Measurements from ENCODE around the gene LILRA6. TPM values are rescaled to one million over a fixed set of nuclear protein-coding genes. Genes with fewer than 3 reads are reported as not detected.

Gene LILRA6
- total RNA-seq, 1 donor from 2014 or later = not detected

- Mint-ChIP-seq H3K27me3 (ENCODE audit: unreplicated experiment) (peaks cover 4% of the 10 kb centered on the region), H3K27ac (ENCODE audit: unreplicated experiment) (no peak overlapping the region), H3K4me3 (ENCODE audit: unreplicated experiment) (no peak overlapping the region), H3K9me3 (ENCODE audit: unreplicated experiment) (no peaks in the 10 kb centered on the region), H3K36me3 (ENCODE audit: unreplicated experiment) (no peaks in the 10 kb centered on the region), H3K4me1 (ENCODE audit: unreplicated experiment) (no peaks in the 10 kb centered on the region)
- no peak for TF ChIP-seq CTCF (IDR thresholded peaks at IDR 0.05)
- DNase-seq (ENCODE audit: extremely low spot score, unreplicated experiment) = no peak
Measured at GRCh38 chr19:54255105-54255775, 12.7 kb upstream of the LILRA6 start.

- DNase-seq (ENCODE audit: extremely low spot score, unreplicated experiment) = no peak
- Mint-ChIP-seq H3K27me3 (ENCODE audit: unreplicated experiment) (peaks cover 7% of the 10 kb centered on the region), H3K4me3 (ENCODE audit: unreplicated experiment) (no peak overlapping the region), H3K9me3 (ENCODE audit: unreplicated experiment) (no peaks in the 10 kb centered on the region), H3K27ac (ENCODE audit: unreplicated experiment) (no peak overlapping the region), H3K36me3 (ENCODE audit: unreplicated experiment) (no peaks in the 10 kb centered on the region), H3K4me1 (ENCODE audit: unreplicated experiment) (no peaks in the 10 kb centered on the region)
- TF ChIP-seq CTCF (IDR thresholded peaks at IDR 0.05) = no peak
Measured at GRCh38 chr19:54254195-54254906, 11.8 kb upstream of the LILRA6 start.

GRCh38 chr19:54253331-54254194 lies 11.0 kb upstream of the LILRA6 start:
- peaks cover 8% of the 10 kb centered on the region for H3K27me3 Mint-ChIP-seq (ENCODE audit: unreplicated experiment)
- H3K9me3 Mint-ChIP-seq (ENCODE audit: unreplicated experiment) = no peaks in the 10 kb centered on the region
- no peak overlapping the region for H3K27ac Mint-ChIP-seq (ENCODE audit: unreplicated experiment)
- no peak for TF ChIP-seq CTCF (IDR thresholded peaks at IDR 0.05)
- no peak overlapping the region for H3K4me3 Mint-ChIP-seq (ENCODE audit: unreplicated experiment)
- no peaks in the 10 kb centered on the region for H3K36me3 Mint-ChIP-seq (ENCODE audit: unreplicated experiment)
- no peaks in the 10 kb centered on the region for H3K4me1 Mint-ChIP-seq (ENCODE audit: unreplicated experiment)
- no peak for DNase-seq (ENCODE audit: extremely low spot score, unreplicated experiment)

GRCh38 chr19:54252845-54253244 lies 10.3 kb upstream of the LILRA6 start:
- peaks cover under 1% of the 10 kb centered on the region for H3K4me1 Mint-ChIP-seq (ENCODE audit: unreplicated experiment)
- TF ChIP-seq CTCF (IDR thresholded peaks at IDR 0.05) = no peak
- no peak overlapping the region for H3K4me3 Mint-ChIP-seq (ENCODE audit: unreplicated experiment)
- H3K27ac Mint-ChIP-seq (ENCODE audit: unreplicated experiment) = no peak overlapping the region
- no peaks in the 10 kb centered on the region for H3K36me3 Mint-ChIP-seq (ENCODE audit: unreplicated experiment)
- H3K9me3 Mint-ChIP-seq (ENCODE audit: unreplicated experiment) = no peaks in the 10 kb centered on the region
- DNase-seq (ENCODE audit: extremely low spot score, unreplicated experiment) = no peak
- peaks cover 8% of the 10 kb centered on the region for H3K27me3 Mint-ChIP-seq (ENCODE audit: unreplicated experiment)

- no peak overlapping the region for H3K4me3 Mint-ChIP-seq (ENCODE audit: unreplicated experiment)
- H3K27ac Mint-ChIP-seq (ENCODE audit: unreplicated experiment) = no peak overlapping the region
- TF ChIP-seq CTCF (IDR thresholded peaks at IDR 0.05) = no peak
- no peaks in the 10 kb centered on the region for H3K36me3 Mint-ChIP-seq (ENCODE audit: unreplicated experiment)
- H3K9me3 Mint-ChIP-seq (ENCODE audit: unreplicated experiment) = no peaks in the 10 kb centered on the region
- H3K4me1 Mint-ChIP-seq (ENCODE audit: unreplicated experiment) = peaks cover 3% of the 10 kb centered on the region
- no peak for DNase-seq (ENCODE audit: extremely low spot score, unreplicated experiment)
- H3K27me3 Mint-ChIP-seq (ENCODE audit: unreplicated experiment) = peaks cover 6% of the 10 kb centered on the region
Measured at GRCh38 chr19:54252243-54252642, 9.7 kb upstream of the LILRA6 start.
